Neural crest cell (in vitro differentiated cells): ENCODE data around the gene KCNH8. TPM values are rescaled to one million over a fixed set of nuclear protein-coding genes. Genes with fewer than 3 reads are reported as not detected.

Experiments used
- DNase-seq: peaks from one replicate; pipeline ENCODE4 v3.0.0; 2021; ENCODE audit warnings: low read depth, mixed read lengths, low spot score
- H3K27ac Mint-ChIP-seq: one replicate; pipeline ENCODE4 v1.8.0; 2021; ENCODE audit warnings: mild to moderate bottlenecking, mixed read lengths; ENCODE audit not compliant: unreplicated experiment
- H3K27me3 Mint-ChIP-seq: 2 replicates; pipeline ENCODE4 v1.8.0; 2021; ENCODE audit warnings: low read depth, mild to moderate bottlenecking, mixed read lengths
- H3K36me3 Mint-ChIP-seq: 2 replicates; pipeline ENCODE4 v1.8.0; 2021; ENCODE audit warnings: low read depth, mild to moderate bottlenecking, mixed read lengths
- H3K4me1 Mint-ChIP-seq: 2 replicates; pipeline ENCODE4 v1.8.0; 2021; ENCODE audit warnings: mixed read lengths
- H3K4me3 Mint-ChIP-seq: one replicate; pipeline ENCODE4 v1.8.0; 2021; ENCODE audit warnings: mild to moderate bottlenecking, mixed read lengths
- H3K9me3 Mint-ChIP-seq: 2 replicates; pipeline ENCODE4 v1.8.0; 2021; ENCODE audit warnings: mixed read lengths
- microRNA-seq: library from miRNA; unstranded; fragments of <30 nt; microRNA quantifications from one replicate; pipeline ENCODE4, GENCODE V29; 2020
- total RNA-seq: library from RNA; stranded (reverse); gene quantifications from 2 replicates; pipeline ENCODE4 v1.2.1, GENCODE V29; 2021
- TF ChIP-seq, protein P1 (sequence below): fragments of 200-600 bp; sonication (generic); conservative IDR thresholded peaks from 2 replicates; pipeline ENCODE4 v1.5.0; 2021; ENCODE audit warnings: antibody characterized with exemption, mild to moderate bottlenecking

Gene KCNH8
- total RNA-seq, 1 donor from 2014 or later: 3.8 TPM

DNA sequence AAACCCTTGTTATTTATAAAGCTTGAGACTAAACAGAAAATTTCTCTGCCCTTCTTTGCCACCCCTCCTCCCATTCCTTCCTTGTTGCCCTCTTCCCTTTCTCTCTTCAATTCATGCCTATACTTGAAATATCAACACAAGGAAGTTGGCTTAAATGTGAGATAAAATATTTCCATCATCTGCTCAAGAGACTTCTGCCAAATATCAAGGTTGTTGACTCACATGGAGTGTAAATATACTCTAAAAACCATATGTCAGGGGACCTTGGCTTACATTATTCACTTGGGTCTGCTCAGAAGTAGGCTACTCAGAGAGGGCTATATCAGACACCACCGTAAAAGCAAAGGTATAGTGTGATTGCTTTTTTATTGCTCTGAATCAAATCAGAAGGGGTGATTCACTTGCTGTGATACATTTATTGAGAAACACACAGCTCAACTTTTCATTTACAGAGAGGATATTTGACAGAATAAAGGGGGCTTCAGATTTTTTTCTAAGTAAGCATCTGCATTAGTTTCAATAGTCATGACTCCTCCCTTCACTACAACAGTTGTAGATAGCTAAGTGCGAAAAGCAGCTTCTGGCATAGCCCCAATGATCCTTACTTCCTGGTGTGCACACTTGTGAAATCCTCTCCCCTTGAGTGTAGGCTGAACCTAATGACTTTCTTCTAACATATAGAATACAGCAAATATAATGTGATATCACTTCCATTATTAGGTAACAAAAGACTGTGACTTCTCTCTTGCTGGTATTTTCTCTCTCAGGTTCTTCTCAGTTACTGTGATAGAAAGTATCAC lies 399.6 kb downstream of the KCNH8 start:
- Mint-ChIP-seq H3K4me3 (no peak overlapping the region), H3K27me3 (no peaks in the 10 kb centered on the region), H3K36me3 (no peaks in the 10 kb centered on the region), H3K27ac (no peak overlapping the region), H3K9me3 (no peaks in the 10 kb centered on the region), H3K4me1 (peaks cover 11% of the 10 kb centered on the region)
- TF ChIP-seq, protein P1, sequence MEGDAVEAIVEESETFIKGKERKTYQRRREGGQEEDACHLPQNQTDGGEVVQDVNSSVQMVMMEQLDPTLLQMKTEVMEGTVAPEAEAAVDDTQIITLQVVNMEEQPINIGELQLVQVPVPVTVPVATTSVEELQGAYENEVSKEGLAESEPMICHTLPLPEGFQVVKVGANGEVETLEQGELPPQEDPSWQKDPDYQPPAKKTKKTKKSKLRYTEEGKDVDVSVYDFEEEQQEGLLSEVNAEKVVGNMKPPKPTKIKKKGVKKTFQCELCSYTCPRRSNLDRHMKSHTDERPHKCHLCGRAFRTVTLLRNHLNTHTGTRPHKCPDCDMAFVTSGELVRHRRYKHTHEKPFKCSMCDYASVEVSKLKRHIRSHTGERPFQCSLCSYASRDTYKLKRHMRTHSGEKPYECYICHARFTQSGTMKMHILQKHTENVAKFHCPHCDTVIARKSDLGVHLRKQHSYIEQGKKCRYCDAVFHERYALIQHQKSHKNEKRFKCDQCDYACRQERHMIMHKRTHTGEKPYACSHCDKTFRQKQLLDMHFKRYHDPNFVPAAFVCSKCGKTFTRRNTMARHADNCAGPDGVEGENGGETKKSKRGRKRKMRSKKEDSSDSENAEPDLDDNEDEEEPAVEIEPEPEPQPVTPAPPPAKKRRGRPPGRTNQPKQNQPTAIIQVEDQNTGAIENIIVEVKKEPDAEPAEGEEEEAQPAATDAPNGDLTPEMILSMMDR: no peak
- no peak for DNase-seq

- H3K27me3 Mint-ChIP-seq: no peaks in the 10 kb centered on the region
- no peak overlapping the region for H3K27ac Mint-ChIP-seq
- no peak overlapping the region for H3K4me3 Mint-ChIP-seq
- DNase-seq: no peak
- H3K9me3 Mint-ChIP-seq: peaks cover 3% of the 10 kb centered on the region
- TF ChIP-seq, protein P1: no peak
- no peaks in the 10 kb centered on the region for H3K36me3 Mint-ChIP-seq
- peaks cover 5% of the 10 kb centered on the region for H3K4me1 Mint-ChIP-seq
Measured at GRCh38 chr3:19559724-19560442, 411.6 kb downstream of the KCNH8 start.

DNA sequence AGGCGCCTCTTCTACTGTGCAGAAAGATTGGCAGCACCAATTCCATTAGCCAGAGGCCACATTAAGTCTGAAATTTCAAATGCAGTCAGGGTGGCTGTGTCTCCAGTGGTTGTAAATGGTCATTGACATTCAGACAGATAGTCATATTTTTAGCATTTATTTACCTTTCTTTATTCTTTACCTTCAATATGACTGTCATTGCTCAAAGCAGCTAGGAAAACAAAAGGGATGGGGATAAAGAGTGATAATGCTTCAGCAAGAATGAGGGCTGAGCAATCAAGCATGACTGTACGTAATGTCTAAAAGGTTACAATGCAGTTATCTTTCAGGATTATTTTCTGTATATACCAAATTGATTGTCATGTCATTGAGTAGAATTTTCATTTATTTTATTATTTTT lies 425.3 kb downstream of the KCNH8 start:
- Mint-ChIP-seq H3K9me3 (peaks cover under 1% of the 10 kb centered on the region), H3K27ac (no peak overlapping the region), H3K36me3 (no peaks in the 10 kb centered on the region), H3K4me3 (no peak overlapping the region), H3K4me1 (no peaks in the 10 kb centered on the region), H3K27me3 (no peaks in the 10 kb centered on the region)
- DNase-seq: no peak
- TF ChIP-seq, protein P1: no peak

GRCh38 chr3:19574268-19574667 lies 426.0 kb downstream of the KCNH8 start:
- no peaks in the 10 kb centered on the region for H3K27me3 Mint-ChIP-seq
- no peak for DNase-seq
- H3K4me3 Mint-ChIP-seq: no peak overlapping the region
- no peaks in the 10 kb centered on the region for H3K36me3 Mint-ChIP-seq
- TF ChIP-seq, protein P1: no peak
- no peaks in the 10 kb centered on the region for H3K4me1 Mint-ChIP-seq
- no peaks in the 10 kb centered on the region for H3K9me3 Mint-ChIP-seq
- H3K27ac Mint-ChIP-seq: no peak overlapping the region

GRCh38 chr3:19576343-19576742 lies 428.0 kb downstream of the KCNH8 start:
- Mint-ChIP-seq H3K27ac (no peak overlapping the region), H3K4me3 (no peak overlapping the region), H3K4me1 (no peaks in the 10 kb centered on the region), H3K36me3 (no peaks in the 10 kb centered on the region), H3K27me3 (no peaks in the 10 kb centered on the region), H3K9me3 (peaks cover 6% of the 10 kb centered on the region)
- no peak for DNase-seq
- TF ChIP-seq, protein P1: no peak

Small RNA genes lying within 50 kb of the gene (microRNA-seq; reads per million reads assigned to microRNA genes)
- not detected for gene MIR4791
